DOHH2 (cell line): ENCODE results near the gene PTPN7.

Experiments used
- CTCF ChIP-seq: fragments of 200-600 bp; sonication (generic); IDR thresholded peaks from one replicate; pipeline ENCODE4 v1.5.1; 2014; ENCODE audit warnings: antibody characterized with exemption, mild to moderate bottlenecking, low read depth, low read length; ENCODE audit not compliant: poor library complexity, severe bottlenecking
- EZH2phosphoT487 ChIP-seq: fragments of 200-600 bp; sonication (generic); IDR thresholded peaks from 2 replicates; pipeline ENCODE4 v1.6.1; 2017; ENCODE audit warnings: borderline replicate concordance, mild to moderate bottlenecking, antibody characterized with exemption, low read length, moderate library complexity, mixed read lengths

- no peak for TF ChIP-seq CTCF
- no peak for TF ChIP-seq EZH2phosphoT487
Observed at GRCh38 chr1:202157945-202158344, 2.5 kb downstream of the PTPN7 start.
